ENCODE data around the gene SMYD5. TPM values are rescaled to one million over a fixed set of nuclear protein-coding genes. Genes with fewer than 3 reads are reported as not detected.

The SMYD5 gene
- total RNA-seq, 1 donor from 2014 or later, result 37.8 TPM

GRCh38 chr2:73174244-73174643 lies 39.8 kb upstream of the SMYD5 start:
- ChIA-PET POLR2A (no interaction called here), CTCF (no interaction called here)
- ATAC-seq (ENCODE audit: low read depth) (no peak), DNase-seq (no peak)
- H3K9me3 Mint-ChIP-seq, result no peaks in the 10 kb centered on the region
- intact Hi-C loops (cut with micrococcal nuclease), result no loop called here
- H3K4me3 Mint-ChIP-seq, result no peak overlapping the region
- H3K27me3 Mint-ChIP-seq, result peaks cover 31% of the 10 kb centered on the region
- H3K4me1 Mint-ChIP-seq, result peaks cover 15% of the 10 kb centered on the region
- H3K27ac Mint-ChIP-seq, result no peak overlapping the region
- peaks cover 2% of the 10 kb centered on the region for H3K36me3 Mint-ChIP-seq (ENCODE audit: low read depth)
- no peak for TF ChIP-seq CTCF (IDR thresholded peaks at IDR 0.05)

GRCh38 chr2:73174941-73175662 lies 38.9 kb upstream of the SMYD5 start:
- CTCF ChIA-PET, result interaction anchor here (0.7 to 0.9 kb wide), 2 partner anchors 89 to 282 kb away, joined by 3 read pairs; no protein-coding TSS in a partner anchor
- H3K9me3 Mint-ChIP-seq, result no peaks in the 10 kb centered on the region
- POLR2A ChIA-PET, result no interaction called here
- intact Hi-C loops (cut with micrococcal nuclease), result loop anchor here (1.0 to 5.0 kb wide), 2 partner anchors 59 to 1253 kb away; partner anchors contain the start of gene CCT7
- H3K4me1 Mint-ChIP-seq, result peaks cover 15% of the 10 kb centered on the region
- TF ChIP-seq CTCF (IDR thresholded peaks at IDR 0.05), result no peak
- peak overlapping the region; percentile 56 for H3K4me3 Mint-ChIP-seq
- H3K36me3 Mint-ChIP-seq (ENCODE audit: low read depth), result peaks cover 2% of the 10 kb centered on the region
- DNase-seq (no peak), ATAC-seq (ENCODE audit: low read depth) (no peak)
- H3K27me3 Mint-ChIP-seq, result peaks cover 38% of the 10 kb centered on the region
- no peak overlapping the region for H3K27ac Mint-ChIP-seq

- ATAC-seq (ENCODE audit: low read depth), result peak; percentile 38
- Mint-ChIP-seq H3K9me3 (no peaks in the 10 kb centered on the region), H3K4me1 (peaks cover 15% of the 10 kb centered on the region), H3K27me3 (peaks cover 43% of the 10 kb centered on the region), H3K36me3 (ENCODE audit: low read depth) (peaks cover 2% of the 10 kb centered on the region), H3K4me3 (peak overlapping the region; percentile 94), H3K27ac (no peak overlapping the region)
- POLR2A ChIA-PET, result interaction anchor here (2.2 kb wide), 1 partner anchor 58 kb away, joined by 8 read pairs; the partner anchor contains the start of gene CCT7
- intact Hi-C loops (cut with micrococcal nuclease), result loop anchor here (1.0 to 5.0 kb wide), 3 partner anchors 59 to 1253 kb away; partner anchors contain the start of genes CCT7 and RAB11FIP5
- TF ChIP-seq CTCF (IDR thresholded peaks at IDR 0.05), result no peak
- peak; percentile 61 for DNase-seq
- CTCF ChIA-PET, result interaction anchor here (2.4 to 2.9 kb wide), 3 partner anchors 179 to 281 kb away, joined by 15 to 67 read pairs (median 41); no protein-coding TSS in a partner anchor
These were observed 38.3 kb upstream of the SMYD5 start for GRCh38 chr2:73175663-73176204.

- Mint-ChIP-seq H3K36me3 (ENCODE audit: low read depth) (peaks cover 2% of the 10 kb centered on the region), H3K4me3 (peak overlapping the region; percentile 94), H3K27ac (peak overlapping the region; percentile 46), H3K9me3 (no peaks in the 10 kb centered on the region), H3K27me3 (peaks cover 46% of the 10 kb centered on the region), H3K4me1 (peaks cover 15% of the 10 kb centered on the region)
- ChIA-PET POLR2A (interaction anchor here (1.0 to 2.2 kb wide), 5 partner anchors 39 to 284 kb away, joined by 3 to 8 read pairs (median 5); partner anchors contain the start of genes CCT7 and FBXO41), CTCF (interaction anchor here (0.8 to 2.9 kb wide), 21 partner anchors 12 to 313 kb away, joined by 3 to 67 read pairs (median 6); partner anchors contain the start of genes CCT7, PRADC1, SFXN5 and SMYD5)
- ATAC-seq (ENCODE audit: low read depth) (no peak), DNase-seq (peak; percentile 25)
- no peak for TF ChIP-seq CTCF (IDR thresholded peaks at IDR 0.05)
- intact Hi-C loops (cut with micrococcal nuclease), result loop anchor here (2.0 to 5.0 kb wide), 2 partner anchors 64 to 1254 kb away; partner anchors contain the start of gene RAB11FIP5
These were observed 37.7 kb upstream of the SMYD5 start for GRCh38 chr2:73176205-73176880.

All from activated B cell treated with CpG ODN at 0.5 μM for 24 hours (primary cell).